Parathyroid adenoma (tissue), 2 donors: ENCODE results near the gene PIGR.

Source experiments
- H2AFZ ChIP-seq: fragments of 300-600 bp; sonication (generic); one replicate; pipeline ENCODE4 v1.7.0; 2017; ENCODE audit warnings: antibody characterized with exemption, mild to moderate bottlenecking
- H3K27ac ChIP-seq: fragments of 300-600 bp; sonication (generic); one replicate; pipeline ENCODE4 v1.7.0; 2017
- H3K27me3 ChIP-seq: fragments of 300-600 bp; sonication (generic); one replicate; pipeline ENCODE4 v1.7.0; 2017; ENCODE audit warnings: low read length; ENCODE audit not compliant: control insufficient read depth, insufficient read depth
- H3K36me3 ChIP-seq: fragments of 300-600 bp; sonication (generic); one replicate; pipeline ENCODE4 v1.7.0; 2017; ENCODE audit warnings: low read length; ENCODE audit not compliant: control insufficient read depth, insufficient read depth
- H3K4me1 ChIP-seq: fragments of 300-600 bp; sonication (generic); one replicate; pipeline ENCODE4 v1.7.0; 2017; ENCODE audit warnings: control low read depth
- H3K4me2 ChIP-seq: fragments of 300-600 bp; sonication (generic); one replicate; pipeline ENCODE4 v1.7.0; 2017; ENCODE audit warnings: low read length
- H3K4me3 ChIP-seq: fragments of 300-600 bp; sonication (generic); one replicate; pipeline ENCODE4 v1.7.0; 2017; ENCODE audit warnings: low read depth, low read length
- H3K79me2 ChIP-seq: fragments of 300-600 bp; sonication (generic); one replicate; pipeline ENCODE4 v1.7.0; 2017; ENCODE audit warnings: control low read depth
- H3K9ac ChIP-seq: fragments of 300-600 bp; sonication (generic); one replicate; pipeline ENCODE4 v1.7.0; 2017; ENCODE audit warnings: mild to moderate bottlenecking
- H3K9me3 ChIP-seq: fragments of 300-600 bp; sonication (generic); one replicate; pipeline ENCODE4 v1.7.0; 2017; ENCODE audit warnings: low read length; ENCODE audit not compliant: control insufficient read depth
- TF ChIP-seq, protein P1 (sequence below): fragments of 300-600 bp; sonication (generic); IDR thresholded peaks from one replicate; pipeline ENCODE4 v1.7.0; 2017; ENCODE audit warnings: antibody characterized with exemption, mild to moderate bottlenecking
- donor health status: primary hyperparathyroidism.

Gene PIGR

DNA sequence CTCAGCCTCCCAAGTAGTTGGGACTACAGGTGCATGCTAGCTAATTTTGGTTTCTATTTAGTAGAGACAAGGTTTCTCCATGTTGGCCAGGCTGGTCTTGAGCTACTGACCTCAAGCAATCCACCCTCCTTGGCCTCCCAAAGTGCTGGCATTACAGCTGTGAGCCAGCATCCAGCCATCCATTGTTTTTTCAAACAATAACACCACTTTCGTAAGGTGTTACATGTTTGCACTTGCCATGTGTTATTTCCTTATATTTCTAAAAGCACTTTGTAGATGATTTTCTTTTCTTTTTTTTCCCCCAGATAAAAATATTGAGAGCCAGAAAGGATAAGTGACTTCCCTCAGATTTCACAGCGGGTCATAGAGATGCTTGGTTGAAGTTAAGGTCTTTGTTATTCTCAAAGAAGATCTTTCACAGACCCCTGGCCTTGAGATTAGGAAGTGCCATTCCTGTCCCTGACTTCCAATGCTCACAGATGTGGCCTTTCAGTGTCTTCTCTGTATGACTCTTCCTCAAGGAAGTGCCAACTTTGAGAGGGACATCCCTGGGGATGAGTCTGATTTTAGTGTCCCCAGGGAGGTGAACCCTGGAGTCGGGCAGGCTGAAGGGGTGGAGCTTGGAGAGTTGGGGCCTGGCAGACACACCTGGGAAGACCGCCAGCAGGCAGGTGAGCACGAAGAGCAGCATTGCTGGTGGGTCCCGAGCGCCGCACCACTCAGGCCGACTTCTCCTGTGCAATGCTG lies 6.3 kb downstream of the PIGR start:
- Histone ChIP-seq H3K4me1 (no peaks in the 10 kb centered on the region), H3K36me3 (no peaks in the 10 kb centered on the region), H3K27me3 (no peaks in the 10 kb centered on the region), H3K79me2 (no peaks in the 10 kb centered on the region), H3K4me2 (no peak overlapping the region), H3K9me3 (no peaks in the 10 kb centered on the region), H2AFZ (no peak overlapping the region), H3K4me3 (no peak overlapping the region), H3K27ac (no peak overlapping the region), H3K9ac (no peak overlapping the region)
- TF ChIP-seq, protein P1, sequence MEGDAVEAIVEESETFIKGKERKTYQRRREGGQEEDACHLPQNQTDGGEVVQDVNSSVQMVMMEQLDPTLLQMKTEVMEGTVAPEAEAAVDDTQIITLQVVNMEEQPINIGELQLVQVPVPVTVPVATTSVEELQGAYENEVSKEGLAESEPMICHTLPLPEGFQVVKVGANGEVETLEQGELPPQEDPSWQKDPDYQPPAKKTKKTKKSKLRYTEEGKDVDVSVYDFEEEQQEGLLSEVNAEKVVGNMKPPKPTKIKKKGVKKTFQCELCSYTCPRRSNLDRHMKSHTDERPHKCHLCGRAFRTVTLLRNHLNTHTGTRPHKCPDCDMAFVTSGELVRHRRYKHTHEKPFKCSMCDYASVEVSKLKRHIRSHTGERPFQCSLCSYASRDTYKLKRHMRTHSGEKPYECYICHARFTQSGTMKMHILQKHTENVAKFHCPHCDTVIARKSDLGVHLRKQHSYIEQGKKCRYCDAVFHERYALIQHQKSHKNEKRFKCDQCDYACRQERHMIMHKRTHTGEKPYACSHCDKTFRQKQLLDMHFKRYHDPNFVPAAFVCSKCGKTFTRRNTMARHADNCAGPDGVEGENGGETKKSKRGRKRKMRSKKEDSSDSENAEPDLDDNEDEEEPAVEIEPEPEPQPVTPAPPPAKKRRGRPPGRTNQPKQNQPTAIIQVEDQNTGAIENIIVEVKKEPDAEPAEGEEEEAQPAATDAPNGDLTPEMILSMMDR = no peak

DNA sequence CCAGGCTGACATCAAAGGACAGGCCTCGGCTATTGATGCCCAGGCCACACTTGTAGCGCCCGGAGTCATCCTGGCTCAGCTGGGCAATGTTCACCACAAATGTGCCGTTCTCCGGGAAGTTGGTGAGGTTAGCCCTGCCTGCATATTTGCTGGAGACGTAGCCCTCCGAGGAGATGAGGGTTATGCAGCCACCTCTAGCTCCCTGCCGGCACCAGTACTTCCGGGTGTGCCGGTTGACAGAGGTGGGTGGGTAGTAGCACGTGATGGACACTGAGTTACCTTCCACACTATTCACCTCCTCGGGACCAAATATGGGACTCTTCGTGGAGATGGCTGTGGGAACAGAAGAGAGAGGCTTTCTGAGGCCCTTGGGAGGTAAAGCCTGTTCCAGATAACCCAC lies 7.1 kb downstream of the PIGR start:
- no peaks in the 10 kb centered on the region for H3K9me3 ChIP-seq
- H3K4me3 ChIP-seq = no peak overlapping the region
- TF ChIP-seq, protein P1 = no peak
- no peak overlapping the region for H3K27ac ChIP-seq
- no peaks in the 10 kb centered on the region for H3K4me1 ChIP-seq
- no peak overlapping the region for H3K4me2 ChIP-seq
- H3K36me3 ChIP-seq = no peaks in the 10 kb centered on the region
- H2AFZ ChIP-seq = no peak overlapping the region
- no peak overlapping the region for H3K9ac ChIP-seq
- no peaks in the 10 kb centered on the region for H3K79me2 ChIP-seq
- H3K27me3 ChIP-seq = no peaks in the 10 kb centered on the region

DNA sequence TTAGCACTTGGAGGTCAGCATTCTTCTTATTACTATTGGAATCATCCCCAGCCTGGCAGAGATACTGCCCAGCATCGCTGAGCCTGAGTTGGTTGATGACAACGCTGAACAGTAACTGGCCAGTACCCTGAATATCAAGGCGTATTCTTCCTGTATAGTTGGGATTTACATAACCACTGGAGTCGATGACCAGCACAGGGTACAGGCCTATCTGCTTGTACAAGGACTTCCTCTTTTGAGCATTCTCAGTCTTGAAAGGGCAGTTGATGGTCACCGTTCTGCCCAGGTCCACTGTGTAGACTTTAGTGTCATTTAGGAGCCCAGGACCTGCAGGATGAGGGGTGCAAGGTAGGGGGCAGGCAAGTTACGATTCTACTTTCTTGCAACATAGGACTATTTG lies 8.8 kb downstream of the PIGR start:
- no peak overlapping the region for H3K27ac ChIP-seq
- TF ChIP-seq, protein P1 = no peak
- H3K27me3 ChIP-seq = no peaks in the 10 kb centered on the region
- H3K9me3 ChIP-seq = no peaks in the 10 kb centered on the region
- no peak overlapping the region for H3K9ac ChIP-seq
- H3K4me3 ChIP-seq = no peak overlapping the region
- H3K4me1 ChIP-seq = no peaks in the 10 kb centered on the region
- H2AFZ ChIP-seq = no peak overlapping the region
- H3K36me3 ChIP-seq = no peaks in the 10 kb centered on the region
- H3K79me2 ChIP-seq = no peaks in the 10 kb centered on the region
- H3K4me2 ChIP-seq = no peak overlapping the region

DNA sequence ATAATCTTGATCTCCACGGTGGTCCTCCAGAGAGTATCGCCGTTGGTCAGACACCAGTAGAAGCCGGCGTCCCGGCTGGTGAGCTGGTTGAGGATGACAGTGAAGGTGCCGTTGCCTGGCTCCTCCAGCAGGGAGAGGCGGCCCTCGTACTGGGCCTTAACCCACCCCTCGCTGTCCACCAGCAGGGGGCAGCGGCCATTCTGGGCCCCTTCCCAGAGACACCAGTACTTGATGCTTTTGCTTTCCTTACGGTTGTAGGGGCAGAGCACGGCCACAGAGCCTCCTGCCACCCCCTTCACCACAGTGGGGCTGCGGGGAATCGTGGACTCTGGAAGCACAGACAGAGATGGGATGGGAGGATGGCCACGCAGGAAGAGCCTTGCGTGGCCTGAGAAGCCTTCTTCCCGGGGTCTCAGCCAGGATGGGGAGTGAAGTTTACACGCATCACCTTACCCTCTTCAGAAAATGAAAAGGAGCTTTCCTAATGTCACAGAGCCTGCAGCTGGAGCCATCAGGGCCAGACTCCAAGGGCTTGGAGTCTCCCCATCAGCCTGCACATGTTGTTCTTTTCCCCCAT lies 10.7 kb downstream of the PIGR start:
- TF ChIP-seq, protein P1 = no peak
- H3K4me3 ChIP-seq = no peak overlapping the region
- no peaks in the 10 kb centered on the region for H3K79me2 ChIP-seq
- no peaks in the 10 kb centered on the region for H3K4me1 ChIP-seq
- no peaks in the 10 kb centered on the region for H3K27me3 ChIP-seq
- no peak overlapping the region for H3K9ac ChIP-seq
- no peak overlapping the region for H3K27ac ChIP-seq
- no peaks in the 10 kb centered on the region for H3K36me3 ChIP-seq
- no peak overlapping the region for H2AFZ ChIP-seq
- H3K4me2 ChIP-seq = no peak overlapping the region
- H3K9me3 ChIP-seq = no peaks in the 10 kb centered on the region
